GM23338 (cell line): ENCODE data around the gene HS6ST3. TPM values are rescaled to one million over a fixed set of nuclear protein-coding genes. Genes with fewer than 3 reads are reported as not detected.

Source experiments
- ATAC-seq: fragments of 200-7000 bp; cut with Tn5 transposase; 3 replicates; pipeline ENCODE4 v1.9.1; 2020
- DNase-seq: peaks from one replicate; pipeline ENCODE4 v3.0.0-alpha.2; 2015; ENCODE audit warnings: low spot score
- H2AFZ ChIP-seq: fragments of 200-600 bp; sonication (generic); 2 replicates; pipeline ENCODE4 v1.8.0; 2016; ENCODE audit warnings: antibody characterized with exemption, mild to moderate bottlenecking, moderate library complexity
- H3F3A ChIP-seq: fragments of 200-600 bp; sonication (generic); replicated peaks from 2 replicates; pipeline ENCODE4 v1.8.0; 2017; ENCODE audit warnings: antibody characterized with exemption, mixed run types, low read depth
- H3K27ac ChIP-seq: fragments of 200-600 bp; sonication (generic); 2 replicates; pipeline ENCODE4 v1.6.1; 2016; ENCODE audit warnings: low read depth
- H3K27me3 ChIP-seq: fragments of 200-600 bp; sonication (generic); 2 replicates; pipeline ENCODE4 v1.8.0; 2016; ENCODE audit warnings: mild to moderate bottlenecking, mixed run types, moderate library complexity; ENCODE audit not compliant: insufficient read depth
- H3K36me3 ChIP-seq: fragments of 200-600 bp; sonication (generic); 2 replicates; pipeline ENCODE4 v1.8.0; 2016; ENCODE audit warnings: mild to moderate bottlenecking; ENCODE audit not compliant: insufficient read depth
- H3K4me1 ChIP-seq: fragments of 200-600 bp; sonication (generic); 2 replicates; pipeline ENCODE4 v1.8.0; 2016; ENCODE audit warnings: mild to moderate bottlenecking, moderate library complexity; ENCODE audit not compliant: insufficient read depth
- H3K4me2 ChIP-seq: fragments of 200-600 bp; sonication (generic); 2 replicates; pipeline ENCODE4 v1.7.1; 2017; ENCODE audit warnings: mixed run types
- H3K4me3 ChIP-seq: fragments of 200-600 bp; sonication (generic); 2 replicates; pipeline ENCODE4 v1.6.1; 2016; ENCODE audit warnings: mixed run types
- H3K79me2 ChIP-seq: fragments of 200-600 bp; sonication (generic); replicated peaks from 2 replicates; pipeline ENCODE4 v1.8.0; 2017; ENCODE audit warnings: mild to moderate bottlenecking; ENCODE audit not compliant: insufficient read depth
- H3K9me2 ChIP-seq: fragments of 200-600 bp; sonication (generic); 2 replicates; pipeline ENCODE4 v1.8.0; 2017; ENCODE audit not compliant: insufficient read depth
- H4K20me1 ChIP-seq: fragments of 200-600 bp; sonication (generic); replicated peaks from 2 replicates; pipeline ENCODE4 v1.8.0; 2017; ENCODE audit warnings: mild to moderate bottlenecking; ENCODE audit not compliant: insufficient read depth
- H3K27ac Mint-ChIP-seq: 2 replicates; pipeline ENCODE4 v1.8.0; 2020; ENCODE audit warnings: inconsistent platforms, mild to moderate bottlenecking, moderate library complexity, mixed read lengths
- H3K27me3 Mint-ChIP-seq: 3 replicates; pipeline ENCODE4 v1.8.0; 2022; ENCODE audit warnings: low read depth, mild to moderate bottlenecking, moderate library complexity, mixed read lengths, inconsistent platforms; ENCODE audit not compliant: insufficient read depth, poor library complexity
- H3K36me3 Mint-ChIP-seq: 3 replicates; pipeline ENCODE4 v1.8.0; 2021; ENCODE audit warnings: low read depth, mild to moderate bottlenecking, inconsistent platforms, moderate library complexity, mixed read lengths
- H3K4me1 Mint-ChIP-seq: 3 replicates; pipeline ENCODE4 v1.8.0; 2020; ENCODE audit warnings: mild to moderate bottlenecking, inconsistent platforms, mixed read lengths
- H3K4me3 Mint-ChIP-seq: 3 replicates; pipeline ENCODE4 v1.8.0; 2021; ENCODE audit warnings: moderate library complexity, mild to moderate bottlenecking, inconsistent platforms, mixed read lengths
- H3K9me3 Mint-ChIP-seq: 3 replicates; pipeline ENCODE4 v1.8.0; 2020; ENCODE audit warnings: moderate library complexity, mild to moderate bottlenecking, inconsistent platforms, mixed read lengths
- CREB1 ChIP-seq: fragments of 250-450 bp; sonication (Bioruptor Pico); IDR thresholded peaks from 2 replicates; pipeline ENCODE4 v1.5.0; 2020; ENCODE audit warnings: low read depth, mild to moderate bottlenecking, moderate library complexity
- ETS1 ChIP-seq: IDR thresholded peaks from 2 replicates; pipeline ENCODE4 v1.6.1; 2016; ENCODE audit warnings: antibody characterized with exemption
- EZH2 ChIP-seq: fragments of 200-600 bp; sonication (generic); IDR thresholded peaks from one replicate; pipeline ENCODE4 v1.8.0; 2017; ENCODE audit warnings: antibody characterized with exemption, mild to moderate bottlenecking, low read depth; ENCODE audit not compliant: unreplicated experiment
- EZH2phosphoT487 ChIP-seq: fragments of 200-600 bp; sonication (generic); IDR thresholded peaks from one replicate; pipeline ENCODE4 v1.8.1; 2018; ENCODE audit warnings: antibody characterized with exemption; ENCODE audit not compliant: unreplicated experiment
- JUNB ChIP-seq: IDR thresholded peaks from one replicate; pipeline ENCODE4 v1.6.1; 2016; ENCODE audit warnings: antibody characterized with exemption; ENCODE audit not compliant: unreplicated experiment
- POLR2AphosphoS5 ChIP-seq: IDR thresholded peaks from 2 replicates; pipeline ENCODE4 v1.6.1; 2016; ENCODE audit warnings: antibody characterized with exemption, low read depth
- STAT1 ChIP-seq: IDR thresholded peaks from one replicate; pipeline ENCODE4 v1.6.1; 2016; ENCODE audit warnings: antibody characterized with exemption; ENCODE audit not compliant: unreplicated experiment
- ZNF331 ChIP-seq: fragments of 250-450 bp; sonication (Bioruptor Pico); IDR thresholded peaks from 2 replicates; pipeline ENCODE4 v1.5.0; 2020; ENCODE audit warnings: low read depth, mild to moderate bottlenecking, moderate library complexity
- ZNF462 ChIP-seq: fragments of 250-450 bp; sonication (Bioruptor Pico); IDR thresholded peaks from 2 replicates; pipeline ENCODE4 v1.5.0; 2020; ENCODE audit warnings: mild to moderate bottlenecking, moderate library complexity
- polyA plus RNA-seq: library from polyadenylated mRNA; unstranded; fragments of >200 nt; fragmentation: Nextera tagmentation; extraction: Ambion mirVana; gene quantifications from 2 replicates; pipeline ENCODE4 v1.2.1, GENCODE V29; 2016
- total RNA-seq: library from RNA; depleted of rRNA; stranded (reverse); fragments of >200 nt; shearing (Covaris generic); gene quantifications from 2 replicates; pipeline ENCODE4 v1.2.3, GENCODE V29; 2014
- TF ChIP-seq, protein P1 (sequence below): IDR thresholded peaks from one replicate; pipeline ENCODE4 v1.6.1; 2018; ENCODE audit warnings: antibody characterized with exemption; ENCODE audit not compliant: unreplicated experiment
- TF ChIP-seq, protein P2 (sequence below), 2 experiments: fragments of 200-600 bp in 1 of 2; sonication (generic) in 1 of 2; conservative IDR thresholded peaks; 2 replicates each; pipeline versions ENCODE4 v1.5.1 to v1.6.1; 2016 to 2017; ENCODE audit warnings: antibody characterized with exemption in 2 of 2, low read depth in 2 of 2, mild to moderate bottlenecking in 2 of 2, moderate library complexity in 1 of 2

HS6ST3 gene
- total and polyA plus RNA-seq, 2 experiments from 2014 or later, result 0.52 to 0.80 TPM

DNA sequence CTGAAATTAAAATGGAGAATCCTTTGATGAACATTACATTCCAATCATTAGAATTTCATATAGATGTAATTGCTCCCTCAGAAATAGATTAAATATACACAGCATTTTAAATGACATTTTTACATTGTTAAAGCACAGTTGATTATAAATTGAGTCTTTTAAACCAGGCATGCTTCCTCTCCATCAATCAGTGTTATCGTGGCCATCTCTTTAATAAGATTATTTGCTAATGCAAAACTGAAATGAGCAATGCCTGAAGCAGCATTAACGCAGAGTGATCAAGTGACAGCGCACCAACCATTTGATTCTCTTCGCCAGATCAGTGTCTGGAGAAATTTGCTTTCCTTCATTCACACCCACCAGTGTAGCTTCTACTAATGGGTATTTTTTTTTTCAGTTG is 644.6 kb downstream of the HS6ST3 start (continued):
- TF ChIP-seq, protein P1, sequence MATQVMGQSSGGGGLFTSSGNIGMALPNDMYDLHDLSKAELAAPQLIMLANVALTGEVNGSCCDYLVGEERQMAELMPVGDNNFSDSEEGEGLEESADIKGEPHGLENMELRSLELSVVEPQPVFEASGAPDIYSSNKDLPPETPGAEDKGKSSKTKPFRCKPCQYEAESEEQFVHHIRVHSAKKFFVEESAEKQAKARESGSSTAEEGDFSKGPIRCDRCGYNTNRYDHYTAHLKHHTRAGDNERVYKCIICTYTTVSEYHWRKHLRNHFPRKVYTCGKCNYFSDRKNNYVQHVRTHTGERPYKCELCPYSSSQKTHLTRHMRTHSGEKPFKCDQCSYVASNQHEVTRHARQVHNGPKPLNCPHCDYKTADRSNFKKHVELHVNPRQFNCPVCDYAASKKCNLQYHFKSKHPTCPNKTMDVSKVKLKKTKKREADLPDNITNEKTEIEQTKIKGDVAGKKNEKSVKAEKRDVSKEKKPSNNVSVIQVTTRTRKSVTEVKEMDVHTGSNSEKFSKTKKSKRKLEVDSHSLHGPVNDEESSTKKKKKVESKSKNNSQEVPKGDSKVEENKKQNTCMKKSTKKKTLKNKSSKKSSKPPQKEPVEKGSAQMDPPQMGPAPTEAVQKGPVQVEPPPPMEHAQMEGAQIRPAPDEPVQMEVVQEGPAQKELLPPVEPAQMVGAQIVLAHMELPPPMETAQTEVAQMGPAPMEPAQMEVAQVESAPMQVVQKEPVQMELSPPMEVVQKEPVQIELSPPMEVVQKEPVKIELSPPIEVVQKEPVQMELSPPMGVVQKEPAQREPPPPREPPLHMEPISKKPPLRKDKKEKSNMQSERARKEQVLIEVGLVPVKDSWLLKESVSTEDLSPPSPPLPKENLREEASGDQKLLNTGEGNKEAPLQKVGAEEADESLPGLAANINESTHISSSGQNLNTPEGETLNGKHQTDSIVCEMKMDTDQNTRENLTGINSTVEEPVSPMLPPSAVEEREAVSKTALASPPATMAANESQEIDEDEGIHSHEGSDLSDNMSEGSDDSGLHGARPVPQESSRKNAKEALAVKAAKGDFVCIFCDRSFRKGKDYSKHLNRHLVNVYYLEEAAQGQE, result no peak

DNA sequence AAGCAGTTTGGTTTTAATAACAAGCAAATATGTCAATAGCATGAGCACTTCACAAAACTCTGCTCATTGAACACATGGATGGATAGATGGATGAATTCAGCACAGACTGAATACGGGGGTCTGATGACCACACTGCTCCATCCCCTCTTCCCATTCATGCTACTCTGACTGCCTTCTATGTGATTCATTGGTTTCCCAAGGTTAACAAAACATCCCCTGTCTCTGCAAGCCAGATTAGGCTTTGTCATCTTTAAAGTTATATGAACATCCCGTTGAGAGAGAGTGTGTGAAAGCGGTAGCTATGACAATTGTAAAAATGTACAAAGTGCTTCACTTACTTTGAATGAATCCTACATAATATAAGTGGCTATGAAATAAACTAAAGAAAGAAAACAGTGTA is 651.9 kb downstream of the HS6ST3 start:
- Mint-ChIP-seq H3K4me3 (no peak overlapping the region), H3K27me3 (no peaks in the 10 kb centered on the region), H3K9me3 (no peaks in the 10 kb centered on the region), H3K4me1 (0 out of 3 replicates have a peak, but pooled peaks cover 2% of the 10 kb centered on the region), H3K36me3 (no peaks in the 10 kb centered on the region), H3K27ac (no peak overlapping the region)
- no peaks in the 10 kb centered on the region for H3K27me3 ChIP-seq
- DNase-seq (no peak), ATAC-seq (no peak)
- no peaks in the 10 kb centered on the region for H3K4me1 ChIP-seq
- H3K9me2 ChIP-seq, result no peaks in the 10 kb centered on the region; the same call in 1 of the 2 replicates
- H3F3A ChIP-seq, result no peaks in the 10 kb centered on the region
- no peaks in the 10 kb centered on the region for H3K36me3 ChIP-seq
- H3K27ac ChIP-seq, result no peak overlapping the region
- no peaks in the 10 kb centered on the region for H3K79me2 ChIP-seq
- no peak overlapping the region for H2AFZ ChIP-seq
- H3K4me3 ChIP-seq, result no peak overlapping the region
- no peak overlapping the region for H3K4me2 ChIP-seq
- H4K20me1 ChIP-seq, result no peaks in the 10 kb centered on the region
- no peak for TF ChIP-seq EZH2
- no peak for TF ChIP-seq EZH2phosphoT487
- TF ChIP-seq, protein P2, sequence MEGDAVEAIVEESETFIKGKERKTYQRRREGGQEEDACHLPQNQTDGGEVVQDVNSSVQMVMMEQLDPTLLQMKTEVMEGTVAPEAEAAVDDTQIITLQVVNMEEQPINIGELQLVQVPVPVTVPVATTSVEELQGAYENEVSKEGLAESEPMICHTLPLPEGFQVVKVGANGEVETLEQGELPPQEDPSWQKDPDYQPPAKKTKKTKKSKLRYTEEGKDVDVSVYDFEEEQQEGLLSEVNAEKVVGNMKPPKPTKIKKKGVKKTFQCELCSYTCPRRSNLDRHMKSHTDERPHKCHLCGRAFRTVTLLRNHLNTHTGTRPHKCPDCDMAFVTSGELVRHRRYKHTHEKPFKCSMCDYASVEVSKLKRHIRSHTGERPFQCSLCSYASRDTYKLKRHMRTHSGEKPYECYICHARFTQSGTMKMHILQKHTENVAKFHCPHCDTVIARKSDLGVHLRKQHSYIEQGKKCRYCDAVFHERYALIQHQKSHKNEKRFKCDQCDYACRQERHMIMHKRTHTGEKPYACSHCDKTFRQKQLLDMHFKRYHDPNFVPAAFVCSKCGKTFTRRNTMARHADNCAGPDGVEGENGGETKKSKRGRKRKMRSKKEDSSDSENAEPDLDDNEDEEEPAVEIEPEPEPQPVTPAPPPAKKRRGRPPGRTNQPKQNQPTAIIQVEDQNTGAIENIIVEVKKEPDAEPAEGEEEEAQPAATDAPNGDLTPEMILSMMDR (conservative IDR thresholded peaks at IDR 0.05; ENCODE audit: low read depth in 2 of 2), result no peak
- TF ChIP-seq JUNB, result no peak
- no peak for TF ChIP-seq ZNF462 (CRISPR knock-in tag)
- no peak for TF ChIP-seq CREB1 (CRISPR knock-in tag)
- no peak for TF ChIP-seq POLR2AphosphoS5
- TF ChIP-seq ZNF331 (CRISPR knock-in tag), result no peak
- no peak for TF ChIP-seq ETS1
- TF ChIP-seq STAT1, result no peak
